Kidney capillary endothelial cell (primary cell): ENCODE data around the gene GMPPA.

Experiments used
- DNase-seq: peaks from one replicate; pipeline ENCODE4 v3.0.0-alpha.2; 2018; ENCODE audit warnings: low spot score

Gene GMPPA

GRCh38 chr2:219522111-219523030 is 23.7 kb downstream of the GMPPA start:
- no peak for DNase-seq

GRCh38 chr2:219523031-219523671 is 24.5 kb downstream of the GMPPA start:
- no peak for DNase-seq

GRCh38 chr2:219524817-219525216 is 26.1 kb downstream of the GMPPA start:
- no peak for DNase-seq

GRCh38 chr2:219525533-219526232 is 27.0 kb downstream of the GMPPA start:
- DNase-seq: no peak

GRCh38 chr2:219526320-219527075 is 27.8 kb downstream of the GMPPA start:
- no peak for DNase-seq

- DNase-seq: no peak
These were observed 28.3 kb downstream of the GMPPA start for GRCh38 chr2:219527076-219527394.

- no peak for DNase-seq
These were observed 28.8 kb downstream of the GMPPA start for GRCh38 chr2:219527472-219527871.

- DNase-seq: peak; percentile 79
These were observed 31.6 kb downstream of the GMPPA start for GRCh38 chr2:219530048-219530963.

GRCh38 chr2:219531639-219532377 is 33.1 kb downstream of the GMPPA start:
- no peak for DNase-seq

GRCh38 chr2:219532378-219532649 is 33.6 kb downstream of the GMPPA start:
- DNase-seq: no peak

- no peak for DNase-seq
These were observed 35.4 kb downstream of the GMPPA start for GRCh38 chr2:219533930-219534661.

- no peak for DNase-seq
These were observed 37.7 kb downstream of the GMPPA start for GRCh38 chr2:219536425-219536824.

- no peak for DNase-seq
These were observed 38.3 kb downstream of the GMPPA start for GRCh38 chr2:219536967-219537366.

- DNase-seq: no peak
These were observed 39.2 kb downstream of the GMPPA start for GRCh38 chr2:219537657-219538488.

GRCh38 chr2:219538504-219538951 is 39.8 kb downstream of the GMPPA start:
- no peak for DNase-seq

GRCh38 chr2:219538956-219539788 is 40.5 kb downstream of the GMPPA start:
- no peak for DNase-seq

GRCh38 chr2:219539926-219540678 is 41.4 kb downstream of the GMPPA start:
- DNase-seq: no peak
